ENCODE data around the gene IGSF8.

The IGSF8 gene

DNA sequence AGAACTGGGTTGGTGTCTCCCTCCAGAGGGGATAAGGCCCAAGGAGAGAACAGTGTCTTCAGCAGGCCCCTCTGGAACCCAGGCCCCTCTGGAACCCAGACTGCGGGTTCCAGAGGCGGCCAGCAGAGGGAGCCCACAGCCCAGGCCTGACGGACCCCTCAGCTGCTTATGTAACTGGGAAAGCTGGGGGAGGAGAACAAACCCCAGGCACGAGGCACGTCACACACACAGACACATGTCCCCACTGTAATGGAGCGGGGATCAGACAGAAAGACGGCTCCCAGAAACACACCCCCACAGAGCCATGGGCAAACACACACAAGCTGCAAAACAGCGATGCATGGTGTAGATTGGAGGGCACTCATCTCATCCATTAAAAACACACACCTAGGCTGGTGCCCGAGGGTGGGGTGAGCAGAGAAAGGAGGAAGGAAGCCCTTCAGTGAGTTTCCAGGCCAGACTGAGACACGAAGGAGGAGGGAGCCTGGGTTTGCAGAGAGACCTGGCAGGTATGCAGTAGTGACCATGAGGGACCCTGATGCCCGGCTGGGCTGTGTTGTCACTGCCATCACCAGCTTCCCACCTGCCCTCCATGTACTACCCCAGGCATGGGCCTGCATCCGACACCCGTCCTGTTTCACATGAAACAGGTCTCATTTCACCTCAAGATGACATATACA is 2.8 kb upstream of the IGSF8 start (continued):
- TF ChIP-seq IKZF3 (tag by site-specific recombination; IDR thresholded peaks at IDR 0.05): peak; percentile 14; the same call in 1 of the 2 replicates
- no peak for TF ChIP-seq FEZF1 (tag by site-specific recombination; IDR thresholded peaks at IDR 0.05)
- TF ChIP-seq, protein P1, sequence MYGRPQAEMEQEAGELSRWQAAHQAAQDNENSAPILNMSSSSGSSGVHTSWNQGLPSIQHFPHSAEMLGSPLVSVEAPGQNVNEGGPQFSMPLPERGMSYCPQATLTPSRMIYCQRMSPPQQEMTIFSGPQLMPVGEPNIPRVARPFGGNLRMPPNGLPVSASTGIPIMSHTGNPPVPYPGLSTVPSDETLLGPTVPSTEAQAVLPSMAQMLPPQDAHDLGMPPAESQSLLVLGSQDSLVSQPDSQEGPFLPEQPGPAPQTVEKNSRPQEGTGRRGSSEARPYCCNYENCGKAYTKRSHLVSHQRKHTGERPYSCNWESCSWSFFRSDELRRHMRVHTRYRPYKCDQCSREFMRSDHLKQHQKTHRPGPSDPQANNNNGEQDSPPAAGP (tag by site-specific recombination; IDR thresholded peaks at IDR 0.05): 0 out of 2 replicates have a peak, but pooled peaks have one; percentile 39
- peak; percentile 50; the same call in 1 of the 2 replicates for TF ChIP-seq ZNF660 (tag by site-specific recombination; IDR thresholded peaks at IDR 0.05)
- no peak for TF ChIP-seq ZNF521 (tag by site-specific recombination; IDR thresholded peaks at IDR 0.05)
- peak; percentile 48 for TF ChIP-seq GLIS1 (tag by site-specific recombination; IDR thresholded peaks at IDR 0.05)
- TF ChIP-seq, protein P2, sequence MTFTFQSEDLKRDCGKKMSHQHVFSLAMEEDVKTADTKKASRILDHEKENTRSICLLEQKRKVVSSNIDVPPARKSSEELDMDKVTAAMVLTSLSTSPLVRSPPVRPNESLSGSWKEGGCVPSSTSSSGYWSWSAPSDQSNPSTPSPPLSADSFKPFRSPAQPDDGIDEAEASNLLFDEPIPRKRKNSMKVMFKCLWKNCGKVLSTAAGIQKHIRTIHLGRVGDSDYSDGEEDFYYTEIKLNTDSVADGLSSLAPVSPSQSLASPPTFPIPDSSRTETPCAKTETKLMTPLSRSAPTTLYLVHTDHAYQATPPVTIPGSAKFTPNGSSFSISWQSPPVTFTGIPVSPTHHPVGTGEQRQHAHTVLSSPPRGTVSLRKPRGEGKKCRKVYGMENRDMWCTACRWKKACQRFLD (tag by site-specific recombination; IDR thresholded peaks at IDR 0.05): no peak
- TF ChIP-seq ZNF600 (tag by site-specific recombination; IDR thresholded peaks at IDR 0.05): 0 out of 2 replicates have a peak, but pooled peaks have one; percentile 32
- TF ChIP-seq, protein P3, sequence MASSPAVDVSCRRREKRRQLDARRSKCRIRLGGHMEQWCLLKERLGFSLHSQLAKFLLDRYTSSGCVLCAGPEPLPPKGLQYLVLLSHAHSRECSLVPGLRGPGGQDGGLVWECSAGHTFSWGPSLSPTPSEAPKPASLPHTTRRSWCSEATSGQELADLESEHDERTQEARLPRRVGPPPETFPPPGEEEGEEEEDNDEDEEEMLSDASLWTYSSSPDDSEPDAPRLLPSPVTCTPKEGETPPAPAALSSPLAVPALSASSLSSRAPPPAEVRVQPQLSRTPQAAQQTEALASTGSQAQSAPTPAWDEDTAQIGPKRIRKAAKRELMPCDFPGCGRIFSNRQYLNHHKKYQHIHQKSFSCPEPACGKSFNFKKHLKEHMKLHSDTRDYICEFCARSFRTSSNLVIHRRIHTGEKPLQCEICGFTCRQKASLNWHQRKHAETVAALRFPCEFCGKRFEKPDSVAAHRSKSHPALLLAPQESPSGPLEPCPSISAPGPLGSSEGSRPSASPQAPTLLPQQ (tag by site-specific recombination; IDR thresholded peaks at IDR 0.05): peak; percentile 45; the same call in 1 of the 2 replicates
- TF ChIP-seq ZNF341 (tag by site-specific recombination; IDR thresholded peaks at IDR 0.05; ENCODE audit: low read depth): peak; percentile 52; the same call in 1 of the 2 replicates
- TF ChIP-seq ZBTB17 (tag by site-specific recombination; IDR thresholded peaks at IDR 0.05): peak; percentile 61; the same call in 1 of the 2 replicates
- TF ChIP-seq, protein P4, sequence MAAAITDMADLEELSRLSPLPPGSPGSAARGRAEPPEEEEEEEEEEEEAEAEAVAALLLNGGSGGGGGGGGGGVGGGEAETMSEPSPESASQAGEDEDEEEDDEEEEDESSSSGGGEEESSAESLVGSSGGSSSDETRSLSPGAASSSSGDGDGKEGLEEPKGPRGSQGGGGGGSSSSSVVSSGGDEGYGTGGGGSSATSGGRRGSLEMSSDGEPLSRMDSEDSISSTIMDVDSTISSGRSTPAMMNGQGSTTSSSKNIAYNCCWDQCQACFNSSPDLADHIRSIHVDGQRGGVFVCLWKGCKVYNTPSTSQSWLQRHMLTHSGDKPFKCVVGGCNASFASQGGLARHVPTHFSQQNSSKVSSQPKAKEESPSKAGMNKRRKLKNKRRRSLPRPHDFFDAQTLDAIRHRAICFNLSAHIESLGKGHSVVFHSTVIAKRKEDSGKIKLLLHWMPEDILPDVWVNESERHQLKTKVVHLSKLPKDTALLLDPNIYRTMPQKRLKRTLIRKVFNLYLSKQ (tag by site-specific recombination; IDR thresholded peaks at IDR 0.05; ENCODE audit: borderline replicate concordance): no peak
- no peak for TF ChIP-seq YY2 (tag by site-specific recombination; IDR thresholded peaks at IDR 0.05)
- TF ChIP-seq, protein P5, sequence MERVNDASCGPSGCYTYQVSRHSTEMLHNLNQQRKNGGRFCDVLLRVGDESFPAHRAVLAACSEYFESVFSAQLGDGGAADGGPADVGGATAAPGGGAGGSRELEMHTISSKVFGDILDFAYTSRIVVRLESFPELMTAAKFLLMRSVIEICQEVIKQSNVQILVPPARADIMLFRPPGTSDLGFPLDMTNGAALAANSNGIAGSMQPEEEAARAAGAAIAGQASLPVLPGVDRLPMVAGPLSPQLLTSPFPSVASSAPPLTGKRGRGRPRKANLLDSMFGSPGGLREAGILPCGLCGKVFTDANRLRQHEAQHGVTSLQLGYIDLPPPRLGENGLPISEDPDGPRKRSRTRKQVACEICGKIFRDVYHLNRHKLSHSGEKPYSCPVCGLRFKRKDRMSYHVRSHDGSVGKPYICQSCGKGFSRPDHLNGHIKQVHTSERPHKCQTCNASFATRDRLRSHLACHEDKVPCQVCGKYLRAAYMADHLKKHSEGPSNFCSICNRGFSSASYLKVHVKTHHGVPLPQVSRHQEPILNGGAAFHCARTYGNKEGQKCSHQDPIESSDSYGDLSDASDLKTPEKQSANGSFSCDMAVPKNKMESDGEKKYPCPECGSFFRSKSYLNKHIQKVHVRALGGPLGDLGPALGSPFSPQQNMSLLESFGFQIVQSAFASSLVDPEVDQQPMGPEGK (tag by site-specific recombination; IDR thresholded peaks at IDR 0.05): peak; percentile 80
- no peak for TF ChIP-seq ZBTB8A (tag by site-specific recombination; IDR thresholded peaks at IDR 0.05)
- no peak for TF ChIP-seq ZNF658 (tag by site-specific recombination; IDR thresholded peaks at IDR 0.05)
- TF ChIP-seq, protein P6, sequence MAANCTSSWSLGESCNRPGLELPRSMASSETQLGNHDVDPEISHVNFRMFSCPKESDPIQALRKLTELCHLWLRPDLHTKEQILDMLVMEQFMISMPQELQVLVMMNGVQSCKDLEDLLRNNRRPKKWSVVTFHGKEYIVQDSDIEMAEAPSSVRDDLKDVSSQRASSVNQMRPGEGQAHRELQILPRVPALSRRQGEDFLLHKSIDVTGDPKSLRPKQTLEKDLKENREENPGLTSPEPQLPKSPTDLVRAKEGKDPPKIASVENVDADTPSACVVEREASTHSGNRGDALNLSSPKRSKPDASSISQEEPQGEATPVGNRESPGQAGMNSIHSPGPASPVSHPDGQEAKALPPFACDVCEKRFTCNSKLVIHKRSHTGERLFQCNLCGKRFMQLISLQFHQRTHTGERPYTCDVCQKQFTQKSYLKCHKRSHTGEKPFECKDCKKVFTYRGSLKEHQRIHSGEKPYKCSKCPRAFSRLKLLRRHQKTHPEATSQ (tag by site-specific recombination; IDR thresholded peaks at IDR 0.05): no peak
- TF ChIP-seq ZNF473 (tag by site-specific recombination; IDR thresholded peaks at IDR 0.05): no peak
- no peak for TF ChIP-seq ZNF211 (tag by site-specific recombination; IDR thresholded peaks at IDR 0.05; ENCODE audit: low read depth)
- TF ChIP-seq ZNF404 (tag by site-specific recombination; IDR thresholded peaks at IDR 0.05): no peak
- no peak for TF ChIP-seq GFI1B (tag by site-specific recombination; IDR thresholded peaks at IDR 0.05)
- TF ChIP-seq MZF1 (tag by site-specific recombination; IDR thresholded peaks at IDR 0.05; ENCODE audit: borderline replicate concordance): peak; percentile 26; the same call in 1 of the 2 replicates
- TF ChIP-seq, protein P7, sequence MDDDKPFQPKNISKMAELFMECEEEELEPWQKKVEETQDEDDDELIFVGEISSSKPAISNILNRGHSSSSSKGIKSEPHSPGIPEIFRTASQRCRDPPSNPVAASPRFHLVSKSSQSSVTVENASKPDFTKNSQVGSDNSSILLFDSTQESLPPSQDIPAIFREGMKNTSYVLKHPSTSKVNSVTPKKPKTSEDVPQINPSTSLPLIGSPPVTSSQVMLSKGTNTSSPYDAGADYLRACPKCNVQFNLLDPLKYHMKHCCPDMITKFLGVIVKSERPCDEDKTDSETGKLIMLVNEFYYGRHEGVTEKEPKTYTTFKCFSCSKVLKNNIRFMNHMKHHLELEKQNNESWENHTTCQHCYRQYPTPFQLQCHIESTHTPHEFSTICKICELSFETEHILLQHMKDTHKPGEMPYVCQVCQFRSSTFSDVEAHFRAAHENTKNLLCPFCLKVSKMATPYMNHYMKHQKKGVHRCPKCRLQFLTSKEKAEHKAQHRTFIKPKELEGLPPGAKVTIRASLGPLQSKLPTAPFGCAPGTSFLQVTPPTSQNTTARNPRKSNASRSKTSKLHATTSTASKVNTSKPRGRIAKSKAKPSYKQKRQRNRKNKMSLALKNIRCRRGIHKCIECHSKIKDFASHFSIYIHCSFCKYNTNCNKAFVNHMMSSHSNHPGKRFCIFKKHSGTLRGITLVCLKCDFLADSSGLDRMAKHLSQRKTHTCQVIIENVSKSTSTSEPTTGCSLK (tag by site-specific recombination; IDR thresholded peaks at IDR 0.05): no peak
- peak; percentile 67 for TF ChIP-seq ZNF629 (tag by site-specific recombination; IDR thresholded peaks at IDR 0.05)
- TF ChIP-seq, protein P8, sequence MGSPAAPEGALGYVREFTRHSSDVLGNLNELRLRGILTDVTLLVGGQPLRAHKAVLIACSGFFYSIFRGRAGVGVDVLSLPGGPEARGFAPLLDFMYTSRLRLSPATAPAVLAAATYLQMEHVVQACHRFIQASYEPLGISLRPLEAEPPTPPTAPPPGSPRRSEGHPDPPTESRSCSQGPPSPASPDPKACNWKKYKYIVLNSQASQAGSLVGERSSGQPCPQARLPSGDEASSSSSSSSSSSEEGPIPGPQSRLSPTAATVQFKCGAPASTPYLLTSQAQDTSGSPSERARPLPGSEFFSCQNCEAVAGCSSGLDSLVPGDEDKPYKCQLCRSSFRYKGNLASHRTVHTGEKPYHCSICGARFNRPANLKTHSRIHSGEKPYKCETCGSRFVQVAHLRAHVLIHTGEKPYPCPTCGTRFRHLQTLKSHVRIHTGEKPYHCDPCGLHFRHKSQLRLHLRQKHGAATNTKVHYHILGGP (tag by site-specific recombination; IDR thresholded peaks at IDR 0.05): no peak
- TF ChIP-seq ZNF571 (tag by site-specific recombination; IDR thresholded peaks at IDR 0.05): no peak
- TF ChIP-seq SP7 (tag by site-specific recombination; IDR thresholded peaks at IDR 0.05): peak; percentile 35; the same call in 1 of the 2 replicates
